PC-3 (cell line): ENCODE results near the gene LRRC56. TPM values are rescaled to one million over a fixed set of nuclear protein-coding genes. Genes with fewer than 3 reads are reported as not detected.

Source experiments
- ATAC-seq: fragments of 200-7000 bp; cut with Tn5 transposase; 2 replicates; pipeline ENCODE4 v1.9.1; 2020; ENCODE audit warnings: mild to moderate bottlenecking, moderate library complexity
- BruUV-seq: library from RNA; stranded (reverse); fragments of 400-500 nt; replicated peaks from 2 replicates; lab custom pipeline; 2021; lab: Mats Ljungman, UMichigan
- CTCF ChIA-PET: fragments of 300-600 bp; sonication (Branson Sonifier 250); formaldehyde crosslinking; loops from one replicate; lab custom pipeline; 2022; ENCODE audit warnings: antibody characterized with exemption; lab: Charles Lee
- POLR2A ChIA-PET: fragments of 300-600 bp; sonication (Branson Sonifier 250); formaldehyde crosslinking; loops from one replicate; lab custom pipeline; 2022; ENCODE audit warnings: antibody characterized with exemption; ENCODE audit not compliant: unreplicated experiment; lab: Charles Lee
- DNase-seq: peaks from one replicate; pipeline ENCODE4 v3.0.0-alpha.2; 2015
- H2AFZ ChIP-seq: fragments of 300-600 bp; sonication (generic); 2 replicates; pipeline ENCODE4 v1.6.0; 2016; ENCODE audit warnings: antibody characterized with exemption, low read length
- H3F3A ChIP-seq: fragments of 300-600 bp; sonication (generic); one replicate; pipeline ENCODE4 v1.6.0; 2017; ENCODE audit warnings: antibody characterized with exemption, low read length, control low read depth, mild to moderate bottlenecking; ENCODE audit not compliant: unreplicated experiment
- H3K27ac ChIP-seq: fragments of 300-600 bp; sonication (generic); 2 replicates; pipeline ENCODE4 v1.5.1; 2016; ENCODE audit warnings: mild to moderate bottlenecking, low read length
- H3K27me3 ChIP-seq: fragments of 300-600 bp; sonication (generic); 2 replicates; pipeline ENCODE4 v1.6.1; 2016; ENCODE audit warnings: low read length, mixed read lengths
- H3K36me3 ChIP-seq: fragments of 300-600 bp; sonication (generic); 2 replicates; pipeline ENCODE4 v1.6.1; 2016; ENCODE audit warnings: low read depth, mixed run types, low read length, mixed read lengths
- H3K4me1 ChIP-seq: fragments of 300-600 bp; sonication (generic); 2 replicates; pipeline ENCODE4 v1.5.1; 2016; ENCODE audit warnings: low read length; ENCODE audit not compliant: insufficient read depth
- H3K4me2 ChIP-seq: fragments of 300-600 bp; sonication (generic); 2 replicates; pipeline ENCODE4 v1.6.0; 2016; ENCODE audit warnings: low read length
- H3K4me3 ChIP-seq: fragments of 300-600 bp; sonication (generic); 2 replicates; pipeline ENCODE4 v1.5.1; 2016; ENCODE audit warnings: mild to moderate bottlenecking, low read length, mixed read lengths
- H3K79me2 ChIP-seq: fragments of 300-600 bp; sonication (generic); 2 replicates; pipeline ENCODE4 v1.6.1; 2017; ENCODE audit warnings: low read length, mixed read lengths
- H3K9ac ChIP-seq: fragments of 300-600 bp; sonication (generic); 2 replicates; pipeline ENCODE4 v1.6.0; 2016; ENCODE audit warnings: mild to moderate bottlenecking, low read length
- H3K9me2 ChIP-seq: fragments of 300-600 bp; sonication (generic); replicated peaks from 2 replicates; pipeline ENCODE4 v1.6.1; 2016; ENCODE audit warnings: mixed run types, low read length, mixed read lengths
- H3K9me3 ChIP-seq: fragments of 300-600 bp; sonication (generic); 2 replicates; pipeline ENCODE4 v1.6.1; 2016; ENCODE audit warnings: low read length, mixed read lengths
- H4K20me1 ChIP-seq: fragments of 300-600 bp; sonication (generic); 2 replicates; pipeline ENCODE4 v1.6.1; 2016; ENCODE audit warnings: low read length, mixed read lengths
- EZH2 ChIP-seq: fragments of 300-600 bp; sonication (generic); IDR thresholded peaks from one replicate; pipeline ENCODE4 v1.6.1; 2017; ENCODE audit warnings: antibody characterized with exemption, mild to moderate bottlenecking, low read length; ENCODE audit not compliant: unreplicated experiment
- EZH2phosphoT487 ChIP-seq: fragments of 300-600 bp; sonication (generic); IDR thresholded peaks from 2 replicates; pipeline ENCODE4 v1.6.1; 2018; ENCODE audit warnings: mild to moderate bottlenecking, antibody characterized with exemption, low read length, borderline replicate concordance
- intact Hi-C: fragments of 100-400 bp; cut with micrococcal nuclease; formaldehyde crosslinking; loops from 2 replicates; pipeline ENCODE4 v1.9.0; 2023
- total RNA-seq: library from RNA; depleted of rRNA; stranded (reverse); fragments of >200 nt; gene quantifications from 2 replicates; pipeline ENCODE4 v1.2.3, GENCODE V29; 2014
- TF ChIP-seq, protein P1 (sequence below): fragments of 300-600 bp; sonication (generic); conservative IDR thresholded peaks from 2 replicates; pipeline ENCODE4 v1.5.1; 2017; ENCODE audit warnings: antibody characterized with exemption, low read depth, mild to moderate bottlenecking, low read length

The LRRC56 gene
- total RNA-seq, 1 experiment from 2014 or later, result 1.5 TPM

DNA sequence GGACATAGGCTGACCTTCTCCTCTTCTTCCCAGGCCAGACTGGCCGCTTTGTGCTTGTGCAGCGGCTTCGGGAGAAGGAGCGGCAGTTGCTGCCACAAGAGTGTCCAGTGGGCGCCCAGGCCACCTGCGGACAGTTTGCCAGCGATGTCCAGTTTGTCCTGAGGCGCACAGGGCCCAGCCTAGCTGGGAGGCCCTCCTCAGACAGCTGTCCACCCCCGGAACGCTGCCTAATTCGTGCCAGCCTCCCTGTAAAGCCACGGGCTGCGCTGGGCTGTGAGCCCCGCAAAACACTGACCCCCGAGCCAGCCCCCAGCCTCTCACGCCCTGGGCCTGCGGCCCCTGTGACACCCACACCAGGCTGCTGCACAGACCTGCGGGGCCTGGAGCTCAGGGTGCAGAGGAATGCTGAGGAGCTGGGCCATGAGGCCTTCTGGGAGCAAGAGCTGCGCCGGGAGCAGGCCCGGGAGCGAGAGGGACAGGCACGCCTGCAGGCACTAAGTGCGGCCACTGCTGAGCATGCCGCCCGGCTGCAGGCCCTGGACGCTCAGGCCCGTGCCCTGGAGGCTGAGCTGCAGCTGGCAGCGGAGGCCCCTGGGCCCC lies 24.8 kb downstream of the LRRC56 start:
- Histone ChIP-seq H3F3A (no peaks in the 10 kb centered on the region), H3K27me3 (no peaks in the 10 kb centered on the region), H3K4me1 (peaks cover 26% of the 10 kb centered on the region), H3K9me3 (no peaks in the 10 kb centered on the region), H3K9ac (peak overlapping the region; percentile 81), H3K4me3 (peak overlapping the region; percentile 89), H4K20me1 (0 out of 2 replicates have a peak, but pooled peaks cover 1% of the 10 kb centered on the region), H3K79me2 (peaks cover 41% of the 10 kb centered on the region), H3K9me2 (no peaks in the 10 kb centered on the region), H3K27ac (0 out of 2 replicates have a peak overlapping the region, but pooled peaks have one; percentile 45), H2AFZ (no peak overlapping the region), H3K36me3 (no peaks in the 10 kb centered on the region), H3K4me2 (peak overlapping the region; percentile 99)
- no peak for TF ChIP-seq EZH2
- TF ChIP-seq, protein P1, sequence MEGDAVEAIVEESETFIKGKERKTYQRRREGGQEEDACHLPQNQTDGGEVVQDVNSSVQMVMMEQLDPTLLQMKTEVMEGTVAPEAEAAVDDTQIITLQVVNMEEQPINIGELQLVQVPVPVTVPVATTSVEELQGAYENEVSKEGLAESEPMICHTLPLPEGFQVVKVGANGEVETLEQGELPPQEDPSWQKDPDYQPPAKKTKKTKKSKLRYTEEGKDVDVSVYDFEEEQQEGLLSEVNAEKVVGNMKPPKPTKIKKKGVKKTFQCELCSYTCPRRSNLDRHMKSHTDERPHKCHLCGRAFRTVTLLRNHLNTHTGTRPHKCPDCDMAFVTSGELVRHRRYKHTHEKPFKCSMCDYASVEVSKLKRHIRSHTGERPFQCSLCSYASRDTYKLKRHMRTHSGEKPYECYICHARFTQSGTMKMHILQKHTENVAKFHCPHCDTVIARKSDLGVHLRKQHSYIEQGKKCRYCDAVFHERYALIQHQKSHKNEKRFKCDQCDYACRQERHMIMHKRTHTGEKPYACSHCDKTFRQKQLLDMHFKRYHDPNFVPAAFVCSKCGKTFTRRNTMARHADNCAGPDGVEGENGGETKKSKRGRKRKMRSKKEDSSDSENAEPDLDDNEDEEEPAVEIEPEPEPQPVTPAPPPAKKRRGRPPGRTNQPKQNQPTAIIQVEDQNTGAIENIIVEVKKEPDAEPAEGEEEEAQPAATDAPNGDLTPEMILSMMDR, result no peak
- TF ChIP-seq EZH2phosphoT487, result no peak
- ChIA-PET POLR2A (interaction anchor here (0.6 kb wide), 1 partner anchor 14 kb away, joined by 4 read pairs; the partner anchor contains the start of gene PHRF1), CTCF (interaction anchor here (1.0 kb wide), 1 partner anchor 166 kb away, joined by 3 read pairs; no protein-coding TSS in a partner anchor)
- BruUV-seq, result TSS peak; percentile 54
- intact Hi-C loops, result loop anchor here (10.0 kb wide), 1 partner anchor 53 kb away; the partner anchor contains the start of gene IRF7
- no peak for DNase-seq
- no peak; the same call in 1 of the 2 replicates for ATAC-seq

DNA sequence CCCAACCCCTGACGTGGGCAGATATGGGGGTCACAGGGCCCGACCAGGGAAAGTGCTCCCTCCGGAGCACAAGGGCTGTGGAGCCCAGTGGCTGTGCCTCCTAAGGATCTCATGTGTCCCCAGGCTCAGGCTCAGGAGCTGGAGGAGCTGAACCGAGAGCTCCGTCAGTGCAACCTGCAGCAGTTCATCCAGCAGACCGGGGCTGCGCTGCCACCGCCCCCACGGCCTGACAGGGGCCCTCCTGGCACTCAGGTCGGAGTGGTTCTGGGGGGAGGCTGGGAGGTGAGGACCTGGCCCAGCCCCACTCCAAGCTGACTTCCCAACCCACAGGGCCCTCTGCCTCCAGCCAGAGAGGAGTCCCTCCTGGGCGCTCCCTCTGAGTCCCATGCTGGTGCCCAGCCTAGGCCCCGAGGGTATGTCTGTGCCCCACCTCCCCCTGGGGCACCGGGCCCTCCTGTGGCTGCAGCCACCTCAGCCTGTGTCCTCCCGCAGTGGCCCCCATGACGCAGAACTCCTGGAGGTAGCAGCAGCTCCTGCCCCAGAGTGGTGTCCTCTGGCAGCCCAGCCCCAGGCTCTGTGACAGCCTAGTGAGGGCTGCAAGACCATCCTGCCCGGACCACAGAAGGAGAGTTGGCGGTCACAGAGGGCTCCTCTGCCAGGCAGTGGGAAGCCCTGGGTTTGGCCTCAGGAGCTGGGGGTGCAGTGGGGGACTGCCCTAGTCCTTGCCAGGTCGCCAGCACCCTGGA lies 25.9 kb downstream of the LRRC56 start:
- intact Hi-C loops, result loop anchor here (10.0 kb wide), 1 partner anchor 52 kb away; the partner anchor contains the start of gene IRF7
- ChIA-PET POLR2A (no interaction called here), CTCF (no interaction called here)
- no peak overlapping the region for H3K4me2 ChIP-seq
- no peaks in the 10 kb centered on the region for H3K9me2 ChIP-seq
- H3K9me3 ChIP-seq, result no peaks in the 10 kb centered on the region
- peaks cover 31% of the 10 kb centered on the region for H3K4me1 ChIP-seq
- H3K4me3 ChIP-seq, result no peak overlapping the region
- no peaks in the 10 kb centered on the region for H3K36me3 ChIP-seq
- H3F3A ChIP-seq, result no peaks in the 10 kb centered on the region
- peaks cover 50% of the 10 kb centered on the region for H3K79me2 ChIP-seq
- no peak overlapping the region for H2AFZ ChIP-seq
- no peak for ATAC-seq
- DNase-seq, result no peak
- 0 out of 2 replicates have a peak, but pooled peaks cover 5% of the 10 kb centered on the region for H4K20me1 ChIP-seq
- no peak overlapping the region for H3K27ac ChIP-seq
- no TSS peak for BruUV-seq
- no peaks in the 10 kb centered on the region for H3K27me3 ChIP-seq
- no peak for TF ChIP-seq EZH2
- TF ChIP-seq EZH2phosphoT487, result no peak
- TF ChIP-seq, protein P1, result no peak
- H3K9ac ChIP-seq, result no peak overlapping the region
